ENCODE results near the gene CNKSR3.

Gene CNKSR3

GRCh38 chr6:154478021-154478700, 32.3 kb downstream of the CNKSR3 start:
- peak; percentile 84 to 94 (median 85) for DNase-seq

- no peak for DNase-seq
These were observed 34.0 kb downstream of the CNKSR3 start for GRCh38 chr6:154476494-154476893.

DNA sequence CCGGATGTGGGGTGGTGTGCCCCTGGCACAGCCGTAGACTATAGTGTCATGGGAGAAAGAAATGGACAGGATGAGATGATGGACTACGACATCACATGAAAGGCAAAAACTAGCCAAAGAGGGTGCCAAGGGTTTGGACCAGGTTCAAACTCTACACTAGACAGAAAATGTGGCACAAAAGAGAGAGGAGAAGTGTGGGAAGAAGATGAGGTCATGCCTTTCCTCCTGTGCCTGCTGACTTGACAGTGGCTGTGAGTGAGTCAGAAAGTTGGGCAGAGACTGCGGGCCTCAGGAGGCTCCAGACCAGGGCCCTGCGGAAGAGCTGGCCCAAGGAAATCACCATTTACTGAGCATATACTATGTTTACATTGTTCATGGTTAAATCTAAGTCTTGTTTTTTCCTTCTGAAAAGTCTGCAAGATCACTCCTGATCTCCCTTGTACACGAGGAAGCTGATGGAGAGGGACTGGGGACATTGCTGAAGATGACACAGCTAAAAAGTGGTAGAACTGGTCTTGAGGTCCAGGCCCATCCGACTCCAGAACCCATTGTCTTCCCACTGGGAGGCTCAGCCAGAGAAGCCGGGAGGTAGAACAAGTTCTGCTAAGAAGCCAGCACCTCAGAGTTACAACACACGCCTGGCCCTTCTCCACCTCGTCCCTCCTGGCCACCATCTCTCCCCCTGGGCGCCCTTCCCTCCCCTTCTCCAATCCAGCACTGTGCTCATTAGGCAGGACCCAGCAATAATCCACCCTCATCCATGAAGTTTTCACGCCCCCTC, 35.6 kb downstream of the CNKSR3 start:
- peak; percentile 77 to 90 (median 82) for DNase-seq

- no peak for DNase-seq
These were observed 37.2 kb downstream of the CNKSR3 start for GRCh38 chr6:154473324-154473723.

GRCh38 chr6:154471609-154472362, 38.7 kb downstream of the CNKSR3 start:
- DNase-seq = no peak

GRCh38 chr6:154469306-154469935, 41.1 kb downstream of the CNKSR3 start:
- DNase-seq = no peak

DNA sequence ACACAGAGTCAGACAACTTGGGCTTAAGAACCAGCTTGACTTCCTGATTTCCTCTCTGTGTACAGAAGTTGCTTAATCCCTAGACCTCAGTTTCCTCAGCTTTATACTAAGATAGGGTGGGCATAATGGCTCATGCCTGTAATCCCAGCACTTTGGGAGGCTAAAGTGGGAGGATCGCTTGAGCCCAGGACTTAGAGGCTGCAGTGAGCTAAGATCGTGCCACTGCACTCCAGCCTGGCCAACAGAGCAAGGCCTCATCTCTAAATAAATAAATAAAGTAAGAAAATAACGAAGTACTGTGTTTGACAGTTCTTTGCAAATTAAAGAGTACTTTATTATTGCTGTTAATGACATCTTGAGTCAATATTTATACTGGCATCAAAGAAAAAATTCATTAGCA, 41.7 kb downstream of the CNKSR3 start:
- peak in 3 of 4 experiments; percentile 3 to 16 (median 16) for DNase-seq

DNA sequence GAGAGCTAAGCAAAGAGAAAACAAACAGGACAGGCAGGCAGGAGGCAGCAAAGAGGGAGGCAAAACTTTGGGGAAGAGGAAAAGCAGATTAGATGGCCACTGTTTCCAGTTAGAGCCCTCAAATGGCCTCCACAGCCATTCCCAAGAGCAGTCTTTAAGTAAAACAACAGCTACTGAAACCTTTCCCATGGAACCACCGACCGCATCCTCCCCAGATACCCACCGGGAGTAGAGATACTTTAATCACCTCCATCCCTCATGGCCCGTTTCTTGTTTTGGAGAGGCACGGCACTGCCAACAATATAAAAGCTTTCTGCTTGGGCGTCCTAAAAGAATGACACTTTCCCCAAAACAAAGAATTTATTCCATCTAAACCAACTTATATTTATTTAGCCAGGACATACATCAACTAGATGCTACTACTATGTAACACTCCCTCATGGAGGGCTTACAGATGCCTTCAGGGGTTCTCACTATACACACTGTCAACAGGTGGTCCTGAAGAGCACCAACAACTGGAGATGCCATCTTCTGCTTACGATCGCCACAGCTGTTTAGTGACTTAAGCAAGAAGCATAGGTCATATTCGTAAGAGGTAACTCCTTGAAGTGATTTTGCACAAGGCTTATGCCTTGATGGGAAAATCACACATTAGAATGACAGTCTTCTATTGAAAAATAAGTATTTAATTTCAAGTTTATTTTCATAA, 43.4 kb downstream of the CNKSR3 start:
- DNase-seq = no peak

DNA sequence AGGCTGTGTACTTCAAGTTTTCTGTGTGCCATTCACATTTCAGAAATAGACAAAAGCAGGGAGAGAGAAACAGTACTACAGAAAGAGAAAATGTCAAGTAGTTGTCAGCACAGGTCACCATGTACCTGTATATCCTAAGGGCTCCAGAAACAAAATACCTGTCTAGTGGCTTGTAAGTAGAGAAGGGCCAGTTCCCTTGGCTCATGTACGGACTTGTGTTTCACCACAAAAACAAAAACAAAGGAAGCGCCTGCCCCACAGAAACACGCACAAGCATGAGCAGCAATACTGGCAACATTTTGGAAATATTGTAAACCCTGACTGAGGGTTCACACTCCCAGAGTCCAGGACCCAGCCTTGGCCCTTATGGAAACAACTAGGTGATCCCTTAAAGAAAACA, 44.3 kb downstream of the CNKSR3 start:
- no peak for DNase-seq

GRCh38 chr6:154463573-154464419, 46.7 kb downstream of the CNKSR3 start:
- no peak for DNase-seq

GRCh38 chr6:154462425-154462824, 48.1 kb downstream of the CNKSR3 start:
- no peak for DNase-seq

GRCh38 chr6:154461348-154461747, 49.1 kb downstream of the CNKSR3 start:
- no peak for DNase-seq

DNA sequence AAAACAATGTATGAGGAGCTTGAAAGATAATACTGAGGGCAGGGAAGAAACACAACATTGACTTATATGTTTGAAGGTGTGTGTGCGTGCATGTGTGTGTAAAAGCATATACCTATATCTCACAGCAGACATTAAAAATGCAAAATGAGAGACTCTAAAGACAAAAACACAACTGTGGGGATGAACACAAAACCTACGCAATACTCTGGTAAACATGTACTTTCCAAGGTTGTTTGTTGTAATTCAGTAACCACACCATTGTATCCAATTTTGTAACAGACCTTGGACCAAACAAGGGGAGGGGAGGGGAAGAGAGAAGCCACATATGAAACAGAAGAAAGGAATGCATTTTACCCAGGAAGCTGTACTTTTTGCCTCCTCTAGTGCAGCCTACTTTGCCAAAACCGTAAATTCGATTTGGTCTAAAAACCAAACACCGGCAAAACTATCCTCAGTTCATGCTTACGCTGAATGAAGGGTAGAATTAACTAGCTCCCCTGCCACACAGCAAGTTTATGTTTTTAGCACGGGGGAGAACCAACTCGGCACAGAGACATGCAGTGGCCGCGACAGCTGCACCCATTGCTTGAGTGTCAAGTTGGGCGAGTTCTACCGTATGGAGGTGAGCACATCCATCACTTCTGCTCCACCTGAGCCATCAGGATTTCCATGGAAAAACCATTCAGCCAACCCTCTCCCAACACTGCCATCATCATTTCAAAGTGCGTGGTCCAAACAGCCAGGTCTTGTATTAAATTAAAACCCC, 50.0 kb downstream of the CNKSR3 start:
- DNase-seq = no peak

GRCh38 chr6:154459513-154459912, 51.0 kb downstream of the CNKSR3 start:
- DNase-seq = no peak

DNA sequence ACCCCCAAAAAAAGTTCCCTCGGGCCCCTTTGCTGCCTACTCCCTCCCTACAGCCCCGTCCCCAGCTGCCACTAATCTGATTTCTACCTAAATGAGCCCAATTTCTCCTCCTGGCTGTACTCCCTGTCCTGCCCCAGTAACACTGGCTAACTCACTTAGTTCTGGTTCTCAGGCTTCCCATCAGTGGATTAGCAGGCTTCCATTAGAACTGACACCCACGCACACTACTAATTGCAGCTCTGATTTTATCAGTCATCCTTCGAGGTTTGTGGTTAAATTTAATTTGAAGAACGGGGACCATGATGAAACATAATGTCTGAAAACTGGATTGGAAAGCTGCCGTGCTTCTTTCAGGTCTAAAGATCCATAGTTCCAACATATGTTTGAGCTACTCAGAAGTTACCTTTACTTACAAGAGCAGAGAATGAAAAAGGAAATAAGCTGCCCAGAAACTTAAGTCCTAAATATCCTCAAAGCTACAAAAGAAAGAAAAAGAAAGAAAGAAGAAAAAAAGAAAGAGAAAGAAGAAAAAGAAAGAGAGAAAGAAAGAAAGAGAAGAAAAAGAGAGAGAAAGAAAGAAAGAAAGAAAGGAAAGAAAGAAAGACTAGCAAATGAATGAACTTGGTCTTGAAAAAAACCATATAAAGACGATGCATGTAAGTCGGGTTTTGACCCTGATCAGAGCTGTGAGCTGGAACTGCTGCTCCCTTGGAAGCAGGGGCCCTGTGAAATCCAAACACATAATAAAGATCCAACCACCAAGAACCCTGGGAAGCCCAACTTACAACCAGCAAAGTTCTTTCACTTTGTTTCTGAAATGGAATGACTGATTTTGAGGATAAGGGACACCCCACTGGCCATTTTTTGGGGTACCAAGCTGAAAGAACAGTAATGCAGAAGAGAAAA, 51.7 kb downstream of the CNKSR3 start:
- no peak for DNase-seq

DNA sequence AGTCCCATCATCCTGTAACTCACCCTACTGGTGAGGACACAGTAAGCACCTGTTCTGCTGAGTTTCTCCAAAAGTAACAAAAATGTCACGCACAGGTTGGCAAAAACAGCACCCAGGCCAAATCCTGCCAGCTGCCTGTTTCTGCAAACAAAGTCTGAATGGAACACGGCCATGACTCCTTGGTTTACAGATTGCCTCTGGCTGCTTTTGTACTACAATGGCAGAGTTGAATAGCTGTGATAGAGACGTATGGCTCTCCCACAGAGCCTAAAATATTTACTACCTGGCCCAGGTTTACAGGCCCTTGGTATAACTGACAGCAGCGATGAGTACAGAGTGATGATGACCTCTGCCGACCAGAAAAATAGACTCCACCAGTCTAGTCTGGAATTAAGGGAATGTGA, 52.6 kb downstream of the CNKSR3 start:
- DNase-seq = no peak

DNA sequence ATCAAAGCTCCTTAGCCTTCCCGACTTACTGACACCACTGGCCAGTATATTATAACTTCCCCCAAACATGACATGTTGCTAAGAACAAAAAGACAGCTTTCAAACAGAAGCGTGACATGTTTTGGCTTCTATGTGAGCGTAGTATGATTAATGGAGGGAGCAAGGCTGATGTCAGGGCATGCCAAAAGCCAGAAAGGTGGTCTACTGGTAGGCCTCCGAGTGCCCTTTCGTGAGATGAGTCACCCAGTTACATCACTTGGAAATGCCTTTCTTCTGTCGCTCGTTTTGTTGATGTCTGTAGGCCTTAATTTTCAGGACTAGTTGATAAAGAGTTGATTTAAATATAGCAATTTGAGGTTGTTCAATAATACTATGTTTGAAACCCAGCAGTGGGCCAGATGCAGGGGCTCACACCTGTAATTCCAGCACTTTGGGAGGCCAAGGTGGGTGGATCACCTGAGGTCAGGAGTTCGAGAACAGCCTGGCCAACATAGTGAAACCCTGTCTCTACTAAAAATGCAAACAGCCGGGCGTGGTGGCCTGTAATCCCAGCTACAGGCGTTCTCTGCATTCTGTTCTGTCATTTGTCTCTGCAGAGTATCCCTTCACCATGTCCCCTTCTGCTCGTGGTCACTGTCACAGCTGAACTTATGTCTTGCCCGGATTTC, 53.3 kb downstream of the CNKSR3 start:
- no peak for DNase-seq

DNA sequence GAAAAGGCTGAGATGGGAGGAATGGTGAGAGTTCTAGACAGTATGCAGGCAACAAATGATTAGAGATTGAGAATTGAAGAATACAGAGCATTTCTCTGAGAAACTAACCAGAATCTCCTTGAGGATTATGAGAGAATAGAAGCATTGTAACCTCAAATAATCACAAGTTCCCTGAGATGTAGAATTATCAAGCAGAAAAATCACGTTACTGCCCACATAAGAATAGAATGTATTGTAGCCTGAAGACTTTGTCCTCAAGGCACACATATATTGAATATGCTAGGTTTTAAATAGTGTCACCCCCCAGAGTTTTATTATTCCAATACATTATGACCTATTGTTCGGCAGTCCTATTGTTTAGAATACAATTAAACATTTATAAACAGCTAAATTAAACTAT, 57.2 kb downstream of the CNKSR3 start:
- DNase-seq = no peak

DNA sequence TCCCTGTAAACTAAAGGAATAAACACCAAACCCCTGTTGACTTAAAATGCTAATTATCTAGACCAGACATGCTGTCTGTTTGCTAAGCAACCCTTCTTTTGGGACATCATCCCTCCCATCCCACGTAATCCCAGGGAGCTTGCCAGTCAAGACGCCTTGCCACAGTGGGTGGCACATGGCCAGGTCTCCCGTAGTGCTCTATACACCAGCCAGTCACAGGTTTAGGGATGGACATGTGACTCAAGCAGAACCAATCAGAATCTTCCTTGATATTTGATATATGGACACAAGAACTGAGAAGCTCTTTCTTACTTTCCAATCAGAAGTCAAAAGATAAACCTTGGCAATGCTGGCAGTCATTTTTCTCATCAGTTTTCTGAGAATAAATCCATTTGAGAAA, 60.0 kb downstream of the CNKSR3 start:
- DNase-seq = no peak
